H1 (cell line): ENCODE data around the gene PLCXD1. TPM values are rescaled to one million over a fixed set of nuclear protein-coding genes. Genes with fewer than 3 reads are reported as not detected.

Experiments
- BCL11A ChIP-seq, 2 experiments: IDR thresholded peaks; one replicate each; pipeline ENCODE4 v1.6.1; 2011; ENCODE audit warnings: low read depth in 2 of 2, low read length in 2 of 2, mild to moderate bottlenecking in 2 of 2
- EGR1 ChIP-seq: IDR thresholded peaks from 2 replicates; pipeline ENCODE4 v1.6.1; 2011; ENCODE audit warnings: low read depth, low read length, borderline replicate concordance
- GTF2F1 ChIP-seq: IDR thresholded peaks from 2 replicates; pipeline ENCODE4 v1.6.1; 2012; ENCODE audit warnings: low read depth, low read length, improper control_type of control experiment, borderline replicate concordance
- JUN ChIP-seq: IDR thresholded peaks from 2 replicates; pipeline ENCODE4 v1.6.1; 2011; ENCODE audit warnings: low read depth, mild to moderate bottlenecking, improper control_type of control experiment, low read length
- KDM1A ChIP-seq: fragments of 200-600, 300-600 bp; sonication (generic); IDR thresholded peaks from 2 replicates; pipeline ENCODE4 v1.7.1; 2016; ENCODE audit warnings: mild to moderate bottlenecking, low read length, borderline replicate concordance
- POU5F1 ChIP-seq: IDR thresholded peaks from 2 replicates; pipeline ENCODE4 v1.6.1; 2011; ENCODE audit warnings: low read depth, mild to moderate bottlenecking, low read length, moderate library complexity
- RAD21 ChIP-seq, 2 experiments: IDR thresholded peaks in 1 of 2; conservative IDR thresholded peaks in 1 of 2; 2 replicates each; pipeline ENCODE4 v1.6.1; 2011; ENCODE audit warnings: low read depth in 2 of 2, low read length in 2 of 2, improper control_type of control experiment in 1 of 2, inconsistent platforms in 1 of 2, mild to moderate bottlenecking in 1 of 2, moderate library complexity in 1 of 2
- RFX5 ChIP-seq: IDR thresholded peaks from 2 replicates; pipeline ENCODE4 v1.6.1; 2011; ENCODE audit warnings: low read depth, low read length, improper control_type of control experiment, borderline replicate concordance
- SIRT6 ChIP-seq: IDR thresholded peaks from one replicate; pipeline ENCODE4 v1.7.1; 2012; ENCODE audit warnings: low read length, inconsistent platforms
- polyA plus RNA-seq, 7 experiments: library from polyadenylated mRNA; depleted of rRNA in 3 of 7; stranded (reverse) in 5 of 7; unstranded in 2 of 7; fragments of >200 nt in 5 of 7; fragments of 200-250 nt in 2 of 7; gene quantifications; 1 replicate in 5 of 7; 2 replicates in 1 of 7; 4 replicates in 1 of 7; pipeline versions ENCODE4 v1.2.1 to v1.2.3, GENCODE V29; 2011 to 2013; ENCODE audit warnings: missing spikeins in 2 of 7, mixed read lengths in 2 of 7
- total RNA-seq: library from RNA; stranded (reverse); fragmentation: NEBNext Ultra II Directional; extraction: Animal tissue kit (Norgen Biotek cat#: 25700); gene quantifications from 2 replicates; pipeline ENCODE4 v1.2.1, GENCODE V29; 2021

PLCXD1 gene
- total and polyA plus RNA-seq, 2 of the 8 experiments (the other 6 are each of a cell fraction or from before 2014, with no cell fraction given), result 93.6 to 124 TPM

DNA sequence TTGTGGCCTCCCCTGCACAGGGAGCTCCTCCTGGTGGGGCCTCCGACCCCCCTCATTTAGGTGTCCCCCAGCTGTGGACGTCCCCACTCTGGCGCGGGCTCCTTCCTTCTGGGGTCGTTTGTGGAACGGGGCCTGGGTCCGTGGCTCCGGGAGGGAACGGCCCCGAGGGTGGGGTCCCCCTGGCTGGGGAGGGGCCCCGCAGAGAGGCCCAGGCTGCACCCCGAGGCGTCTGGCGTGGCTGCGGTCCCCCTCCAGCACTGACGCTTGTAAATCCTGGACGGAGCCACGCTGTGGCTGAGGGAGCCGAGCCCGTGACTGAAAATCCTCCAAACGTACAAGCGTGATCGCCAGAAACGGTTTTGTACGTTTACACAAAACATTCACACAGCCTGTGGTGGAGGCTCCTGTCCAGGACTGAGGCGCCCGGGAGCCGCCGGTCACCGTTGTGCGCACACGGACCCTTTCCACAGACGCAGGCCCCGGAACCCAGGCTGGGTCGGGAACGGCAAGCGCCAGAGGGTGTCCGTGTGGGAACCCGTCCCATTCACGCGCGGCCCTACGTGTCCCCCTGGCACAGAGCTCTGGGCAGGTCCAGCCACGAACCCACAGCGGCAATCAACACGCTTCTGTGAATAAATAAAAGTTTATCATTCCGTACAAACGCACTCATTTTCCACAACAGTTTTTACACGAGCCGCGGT is 52.6 kb downstream of the PLCXD1 start (continued):
- TF ChIP-seq EGR1 (no peak), RAD21 (IDR thresholded peaks at IDR 0.05 in 1 of 2, conservative IDR thresholded peaks at IDR 0.05 in 1 of 2; ENCODE audit: low read depth in 2 of 2, low read length in 2 of 2) (no peak), SIRT6 (no peak), RFX5 (no peak), BCL11A (IDR thresholded peaks at IDR 0.05; ENCODE audit: low read depth in 2 of 2, low read length in 2 of 2) (no peak), JUN (no peak), POU5F1 (no peak), KDM1A (no peak), GTF2F1 (no peak)
- TF ChIP-seq, all 59 proteins: peak for 0
